HG02763 (cell line): ENCODE measurements around the gene IGFBP6.
"Not testable (repeated sequence)": the region's sequence is repeated elsewhere in the genome, so short reads cannot be mapped to it uniquely, and the experiment has no call there.

Experiments
- ATAC-seq: cut with Tn5 transposase; IDR thresholded peaks from one replicate; pipeline ENCODE4 v1.9.1; 2021; ENCODE audit warnings: mild to moderate bottlenecking, moderate library complexity; ENCODE audit not compliant: unreplicated experiment

IGFBP6 gene

GRCh38 chr12:53070877-53071492, 26.5 kb upstream of the IGFBP6 start:
- no peak for ATAC-seq

GRCh38 chr12:53071591-53072551, 25.6 kb upstream of the IGFBP6 start:
- no peak for ATAC-seq

- ATAC-seq = no peak
Observed at GRCh38 chr12:53073881-53074280, 23.6 kb upstream of the IGFBP6 start.

GRCh38 chr12:53074283-53074998, 23.0 kb upstream of the IGFBP6 start:
- ATAC-seq = no peak

GRCh38 chr12:53074999-53075370, 22.5 kb upstream of the IGFBP6 start:
- no peak for ATAC-seq

GRCh38 chr12:53076461-53076860, 21.0 kb upstream of the IGFBP6 start:
- no peak for ATAC-seq

- ATAC-seq = no peak
Observed at GRCh38 chr12:53077030-53077429, 20.4 kb upstream of the IGFBP6 start.

GRCh38 chr12:53078425-53079225, 18.8 kb upstream of the IGFBP6 start:
- no peak for ATAC-seq

GRCh38 chr12:53079226-53080117, 18.0 kb upstream of the IGFBP6 start, which contains the start of gene SPRYD3:
SPRYD3 (minus strand) TSS chr12:53079390; CDS start chr12:53079333, 57 bp downstream.
- ATAC-seq = peak; percentile 98

- no peak for ATAC-seq
Observed at GRCh38 chr12:53082637-53083175, 14.8 kb upstream of the IGFBP6 start.

- ATAC-seq = no peak
Observed at GRCh38 chr12:53086361-53086760, 11.1 kb upstream of the IGFBP6 start.

- no peak for ATAC-seq
Observed at GRCh38 chr12:53090105-53090504, 7.4 kb upstream of the IGFBP6 start.

GRCh38 chr12:53090554-53090953, 6.9 kb upstream of the IGFBP6 start:
- ATAC-seq = no peak

- ATAC-seq = no peak
Observed at GRCh38 chr12:53091756-53092155, 5.7 kb upstream of the IGFBP6 start.

- no peak for ATAC-seq
Observed at GRCh38 chr12:53093777-53094393, 3.6 kb upstream of the IGFBP6 start.

GRCh38 chr12:53094394-53094787, 3.1 kb upstream of the IGFBP6 start:
- ATAC-seq = no peak

- not testable (repeated sequence) for ATAC-seq
Observed at GRCh38 chr12:53094796-53095595, 2.5 kb upstream of the IGFBP6 start.

- not testable (repeated sequence) for ATAC-seq
Observed at GRCh38 chr12:53095596-53095895, 1.9 kb upstream of the IGFBP6 start.
